ENCODE results near the gene ZNF569.

DNA sequence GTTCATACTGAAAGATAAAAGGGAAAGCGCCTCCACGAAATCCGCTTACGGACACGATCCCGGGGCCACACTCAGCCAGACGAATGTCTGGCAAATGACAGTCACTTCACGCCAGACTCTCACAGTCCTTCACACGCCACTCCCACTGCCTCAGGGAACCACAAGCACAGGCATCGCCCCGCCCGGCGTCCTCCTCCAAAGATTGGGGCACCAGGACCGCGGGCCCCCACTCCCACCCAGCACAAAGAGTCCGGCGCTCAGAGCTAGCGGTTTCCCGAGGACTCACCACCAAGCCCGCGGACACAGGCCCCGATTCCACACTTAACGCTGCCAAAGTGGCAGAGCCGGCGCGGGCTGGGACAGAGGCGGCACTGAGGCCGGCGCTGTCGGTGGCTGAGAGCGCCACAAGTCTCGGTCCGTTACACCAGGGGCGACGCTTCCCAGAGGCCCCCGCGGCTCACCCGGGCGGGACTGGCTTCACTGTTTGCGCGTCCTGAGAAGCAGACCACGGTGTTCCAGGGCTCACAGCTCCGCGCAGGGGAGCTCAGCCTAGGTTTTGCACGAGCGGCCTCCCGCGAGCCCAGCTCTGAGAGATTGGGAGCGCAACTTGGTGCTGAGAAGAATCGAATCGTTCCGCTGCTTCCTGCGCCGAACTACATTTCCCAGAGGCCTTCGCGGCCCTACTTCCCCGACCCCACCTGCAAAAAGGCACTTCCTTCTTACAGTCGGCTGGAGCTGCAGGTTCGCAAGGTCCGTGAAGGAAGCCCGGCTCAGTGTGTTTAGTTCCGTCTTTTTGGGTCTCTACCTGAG, at the start of gene ZNF569:
- TF ChIP-seq E2F5 (CRISPR knock-in tag; IDR thresholded peaks at IDR 0.05) (0 out of 2 replicates have a peak, but pooled peaks have one; percentile 58), ESRRA (CRISPR knock-in tag; IDR thresholded peaks at IDR 0.05; ENCODE audit: borderline replicate concordance) (no peak), MLX (CRISPR knock-in tag; IDR thresholded peaks at IDR 0.05) (no peak), TCF7 (CRISPR knock-in tag; IDR thresholded peaks at IDR 0.05; ENCODE audit: low read depth) (no peak)
- TF ChIP-seq, protein P1, sequence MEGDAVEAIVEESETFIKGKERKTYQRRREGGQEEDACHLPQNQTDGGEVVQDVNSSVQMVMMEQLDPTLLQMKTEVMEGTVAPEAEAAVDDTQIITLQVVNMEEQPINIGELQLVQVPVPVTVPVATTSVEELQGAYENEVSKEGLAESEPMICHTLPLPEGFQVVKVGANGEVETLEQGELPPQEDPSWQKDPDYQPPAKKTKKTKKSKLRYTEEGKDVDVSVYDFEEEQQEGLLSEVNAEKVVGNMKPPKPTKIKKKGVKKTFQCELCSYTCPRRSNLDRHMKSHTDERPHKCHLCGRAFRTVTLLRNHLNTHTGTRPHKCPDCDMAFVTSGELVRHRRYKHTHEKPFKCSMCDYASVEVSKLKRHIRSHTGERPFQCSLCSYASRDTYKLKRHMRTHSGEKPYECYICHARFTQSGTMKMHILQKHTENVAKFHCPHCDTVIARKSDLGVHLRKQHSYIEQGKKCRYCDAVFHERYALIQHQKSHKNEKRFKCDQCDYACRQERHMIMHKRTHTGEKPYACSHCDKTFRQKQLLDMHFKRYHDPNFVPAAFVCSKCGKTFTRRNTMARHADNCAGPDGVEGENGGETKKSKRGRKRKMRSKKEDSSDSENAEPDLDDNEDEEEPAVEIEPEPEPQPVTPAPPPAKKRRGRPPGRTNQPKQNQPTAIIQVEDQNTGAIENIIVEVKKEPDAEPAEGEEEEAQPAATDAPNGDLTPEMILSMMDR (IDR thresholded peaks at IDR 0.05): no peak
- TF ChIP-seq, protein P2, sequence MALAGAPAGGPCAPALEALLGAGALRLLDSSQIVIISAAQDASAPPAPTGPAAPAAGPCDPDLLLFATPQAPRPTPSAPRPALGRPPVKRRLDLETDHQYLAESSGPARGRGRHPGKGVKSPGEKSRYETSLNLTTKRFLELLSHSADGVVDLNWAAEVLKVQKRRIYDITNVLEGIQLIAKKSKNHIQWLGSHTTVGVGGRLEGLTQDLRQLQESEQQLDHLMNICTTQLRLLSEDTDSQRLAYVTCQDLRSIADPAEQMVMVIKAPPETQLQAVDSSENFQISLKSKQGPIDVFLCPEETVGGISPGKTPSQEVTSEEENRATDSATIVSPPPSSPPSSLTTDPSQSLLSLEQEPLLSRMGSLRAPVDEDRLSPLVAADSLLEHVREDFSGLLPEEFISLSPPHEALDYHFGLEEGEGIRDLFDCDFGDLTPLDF (CRISPR knock-in tag; IDR thresholded peaks at IDR 0.05): no peak
